ENCODE data around the gene VENTX. TPM values are rescaled to one million over a fixed set of nuclear protein-coding genes. Genes with fewer than 3 reads are reported as not detected.

VENTX gene
- total RNA-seq, 2 donors from 2014 or later, result 5.1 to 9.5 TPM

GRCh38 chr10:133191651-133192050, 46.0 kb upstream of the VENTX start:
- Histone ChIP-seq H3K27me3 (replicated peaks; ENCODE audit: insufficient read depth) (no peaks in the 10 kb centered on the region), H3K4me1 (ENCODE audit: control insufficient read depth in 1 of 2, low read depth in 2 of 2) (no peaks in the 10 kb centered on the region), H3K4me3 (no peak overlapping the region), H3K36me3 (no peaks in the 10 kb centered on the region), H3K9me3 (peaks cover 3% of the 10 kb centered on the region), H3K27ac (no peak overlapping the region)
- DNase-seq (ENCODE audit: low spot score) (no peak), ATAC-seq (ENCODE audit: insufficient number of reproducible peaks, low FRiP score, low read depth) (no peak)
- TF ChIP-seq CTCF (IDR thresholded peaks at IDR 0.05), result no peak

- Histone ChIP-seq H3K36me3 (no peaks in the 10 kb centered on the region), H3K4me1 (ENCODE audit: control insufficient read depth in 1 of 2, low read depth in 2 of 2) (no peaks in the 10 kb centered on the region), H3K27ac (no peak overlapping the region), H3K9me3 (peaks cover 3% of the 10 kb centered on the region), H3K4me3 (no peak overlapping the region), H3K27me3 (replicated peaks; ENCODE audit: insufficient read depth) (no peaks in the 10 kb centered on the region)
- no peak for TF ChIP-seq CTCF (IDR thresholded peaks at IDR 0.05)
- DNase-seq (ENCODE audit: low spot score) (no peak), ATAC-seq (ENCODE audit: insufficient number of reproducible peaks, low FRiP score, low read depth) (no peak)
Measured at GRCh38 chr10:133194151-133194550, 43.5 kb upstream of the VENTX start.

GRCh38 chr10:133195096-133195495, 42.6 kb upstream of the VENTX start:
- H3K27me3 ChIP-seq (replicated peaks; ENCODE audit: insufficient read depth), result no peaks in the 10 kb centered on the region
- TF ChIP-seq CTCF (IDR thresholded peaks at IDR 0.05), result no peak
- no peak overlapping the region for H3K27ac ChIP-seq
- no peaks in the 10 kb centered on the region for H3K4me1 ChIP-seq (ENCODE audit: control insufficient read depth in 1 of 2, low read depth in 2 of 2)
- H3K36me3 ChIP-seq, result no peaks in the 10 kb centered on the region
- no peak for DNase-seq (ENCODE audit: low spot score)
- ATAC-seq (ENCODE audit: insufficient number of reproducible peaks, low FRiP score, low read depth), result no peak
- H3K4me3 ChIP-seq, result no peak overlapping the region
- peaks cover 3% of the 10 kb centered on the region for H3K9me3 ChIP-seq

- Histone ChIP-seq H3K9me3 (peaks cover 3% of the 10 kb centered on the region), H3K27ac (no peak overlapping the region), H3K4me3 (no peak overlapping the region), H3K4me1 (ENCODE audit: control insufficient read depth in 1 of 2, low read depth in 2 of 2) (no peaks in the 10 kb centered on the region), H3K36me3 (no peaks in the 10 kb centered on the region), H3K27me3 (replicated peaks; ENCODE audit: insufficient read depth) (no peaks in the 10 kb centered on the region)
- DNase-seq (ENCODE audit: low spot score) (no peak), ATAC-seq (ENCODE audit: insufficient number of reproducible peaks, low FRiP score, low read depth) (no peak)
- no peak for TF ChIP-seq CTCF (IDR thresholded peaks at IDR 0.05)
Measured at GRCh38 chr10:133195611-133196010, 42.0 kb upstream of the VENTX start.

- ATAC-seq (ENCODE audit: insufficient number of reproducible peaks, low FRiP score, low read depth), result no peak
- no peak for DNase-seq (ENCODE audit: low spot score)
- Histone ChIP-seq H3K4me1 (ENCODE audit: control insufficient read depth in 1 of 2, low read depth in 2 of 2) (no peaks in the 10 kb centered on the region), H3K36me3 (no peaks in the 10 kb centered on the region), H3K27ac (no peak overlapping the region), H3K27me3 (replicated peaks; ENCODE audit: insufficient read depth) (no peaks in the 10 kb centered on the region), H3K9me3 (peaks cover 3% of the 10 kb centered on the region), H3K4me3 (no peak overlapping the region)
- TF ChIP-seq CTCF (IDR thresholded peaks at IDR 0.05), result no peak
Measured at GRCh38 chr10:133196221-133196915, 41.3 kb upstream of the VENTX start.
